ENCODE measurements around the gene TEF. TPM values are rescaled to one million over a fixed set of nuclear protein-coding genes. Genes with fewer than 3 reads are reported as not detected.

TEF gene
- total and polyA plus RNA-seq, 2 experiments from 2014 or later: 2.3 to 7.2 TPM

GRCh38 chr22:41345807-41346335 lies 35.9 kb upstream of the TEF start (continued):
- TF ChIP-seq CTCF (conservative IDR thresholded peaks at IDR 0.05; ENCODE audit: low read depth in 2 of 2): no peak
- TF ChIP-seq ZNF331 (CRISPR knock-in tag; IDR thresholded peaks at IDR 0.05; ENCODE audit: low read depth): no peak
- TF ChIP-seq CREB1 (CRISPR knock-in tag; IDR thresholded peaks at IDR 0.05; ENCODE audit: low read depth): no peak
- no peak for TF ChIP-seq ETS1 (IDR thresholded peaks at IDR 0.05)
- no peak for TF ChIP-seq STAT1 (IDR thresholded peaks at IDR 0.05; ENCODE audit: unreplicated experiment)
- no peak for TF ChIP-seq POLR2AphosphoS5 (IDR thresholded peaks at IDR 0.05; ENCODE audit: low read depth)
- TF ChIP-seq ZNF114 (CRISPR knock-in tag; IDR thresholded peaks at IDR 0.05): no peak
- TF ChIP-seq JUNB (IDR thresholded peaks at IDR 0.05; ENCODE audit: unreplicated experiment): no peak

GRCh38 chr22:41347066-41347859 lies 34.5 kb upstream of the TEF start:
- ATAC-seq (no peak), DNase-seq (ENCODE audit: low spot score) (no peak)
- Histone ChIP-seq H3K9me2 (ENCODE audit: insufficient read depth) (no peaks in the 10 kb centered on the region), H2AFZ (no peak overlapping the region), H4K20me1 (replicated peaks; ENCODE audit: insufficient read depth) (no peaks in the 10 kb centered on the region; the same call in 1 of the 2 replicates), H3K4me2 (no peak overlapping the region), H3K79me2 (replicated peaks; ENCODE audit: insufficient read depth) (no peaks in the 10 kb centered on the region), H3K27ac (ENCODE audit: low read depth) (no peak overlapping the region), H3K36me3 (ENCODE audit: insufficient read depth) (peaks cover 24% of the 10 kb centered on the region), H3F3A (replicated peaks; ENCODE audit: low read depth) (0 out of 2 replicates have a peak, but pooled peaks cover 6% of the 10 kb centered on the region), H3K4me1 (ENCODE audit: insufficient read depth) (no peaks in the 10 kb centered on the region), H3K27me3 (ENCODE audit: insufficient read depth) (no peaks in the 10 kb centered on the region), H3K4me3 (no peak overlapping the region)
- Mint-ChIP-seq H3K27ac (no peak overlapping the region), H3K4me1 (no peaks in the 10 kb centered on the region), H3K4me3 (no peak overlapping the region), H3K27me3 (ENCODE audit: insufficient read depth, low read depth, poor library complexity) (peaks cover 5% of the 10 kb centered on the region), H3K9me3 (no peaks in the 10 kb centered on the region), H3K36me3 (ENCODE audit: low read depth) (peaks cover 56% of the 10 kb centered on the region)
- TF ChIP-seq ETS1 (IDR thresholded peaks at IDR 0.05) (no peak), CREB1 (CRISPR knock-in tag; IDR thresholded peaks at IDR 0.05; ENCODE audit: low read depth) (no peak), NANOG (IDR thresholded peaks at IDR 0.05; ENCODE audit: borderline replicate concordance) (no peak), JUNB (IDR thresholded peaks at IDR 0.05; ENCODE audit: unreplicated experiment) (no peak), EZH2 (IDR thresholded peaks at IDR 0.05; ENCODE audit: low read depth, unreplicated experiment) (no peak), STAT1 (IDR thresholded peaks at IDR 0.05; ENCODE audit: unreplicated experiment) (no peak), ZNF114 (CRISPR knock-in tag; IDR thresholded peaks at IDR 0.05) (no peak), CTCF (conservative IDR thresholded peaks at IDR 0.05; ENCODE audit: low read depth in 2 of 2) (no peak), ZNF331 (CRISPR knock-in tag; IDR thresholded peaks at IDR 0.05; ENCODE audit: low read depth) (no peak), EZH2phosphoT487 (IDR thresholded peaks at IDR 0.05; ENCODE audit: unreplicated experiment) (no peak), POLR2AphosphoS5 (IDR thresholded peaks at IDR 0.05; ENCODE audit: low read depth) (no peak)
